KMS-11 (cell line): ENCODE measurements around the gene ITGBL1.
"Not testable (repeated sequence)": the region's sequence is repeated elsewhere in the genome, so short reads cannot be mapped to it uniquely, and the experiment has no call there.

Experiments
- H2AFZ ChIP-seq: fragments of 200-600 bp; sonication (generic); 2 replicates; pipeline ENCODE4 v1.6.1; 2016; ENCODE audit warnings: antibody characterized with exemption, mixed run types, low read depth
- H3K27ac ChIP-seq: fragments of 200-600 bp; sonication (generic); 2 replicates; pipeline ENCODE4 v1.6.1; 2016; ENCODE audit warnings: mild to moderate bottlenecking, mixed run types
- H3K27me3 ChIP-seq: fragments of 200-600 bp; sonication (generic); 2 replicates; pipeline ENCODE4 v1.6.1; 2017; ENCODE audit warnings: mild to moderate bottlenecking, low read depth, mixed run types, moderate library complexity; ENCODE audit not compliant: insufficient read depth
- H3K36me3 ChIP-seq: fragments of 200-600 bp; sonication (generic); 2 replicates; pipeline ENCODE4 v1.6.1; 2017; ENCODE audit warnings: mild to moderate bottlenecking, mixed run types; ENCODE audit not compliant: insufficient read depth
- H3K4me1 ChIP-seq: fragments of 200-600 bp; sonication (generic); 2 replicates; pipeline ENCODE4 v1.6.1; 2016; ENCODE audit warnings: mild to moderate bottlenecking, low read depth, mixed run types; ENCODE audit not compliant: poor library complexity, severe bottlenecking
- H3K4me2 ChIP-seq: fragments of 200-600 bp; sonication (generic); 2 replicates; pipeline ENCODE4 v1.7.0; 2016; ENCODE audit warnings: mild to moderate bottlenecking, mixed run types
- H3K4me3 ChIP-seq: fragments of 200-600 bp; sonication (generic); IDR thresholded peaks from 2 replicates; pipeline ENCODE4 v1.6.1; 2017; ENCODE audit warnings: low read depth, low read length, mixed read lengths; ENCODE audit not compliant: insufficient read depth
- H3K79me2 ChIP-seq: fragments of 200-600 bp; sonication (generic); 2 replicates; pipeline ENCODE4 v1.6.1; 2016; ENCODE audit warnings: low read depth, mixed run types; ENCODE audit not compliant: insufficient read depth
- H3K9ac ChIP-seq: fragments of 200-600 bp; sonication (generic); 2 replicates; pipeline ENCODE4 v1.6.1; 2016; ENCODE audit warnings: mild to moderate bottlenecking, mixed run types
- H4K20me1 ChIP-seq: fragments of 200-600 bp; sonication (generic); 2 replicates; pipeline ENCODE4 v1.6.1; 2016; ENCODE audit warnings: mild to moderate bottlenecking, mixed run types; ENCODE audit not compliant: insufficient read depth
- CTCF ChIP-seq: fragments of 200-600 bp; sonication (generic); conservative IDR thresholded peaks from 2 replicates; pipeline ENCODE4 v1.6.1; 2017; ENCODE audit warnings: low read depth, mild to moderate bottlenecking, antibody characterized with exemption, low read length, moderate library complexity, mixed read lengths

The ITGBL1 gene

GRCh38 chr13:101536079-101536478, 83.6 kb downstream of the ITGBL1 start:
- Histone ChIP-seq H4K20me1 (no peaks in the 10 kb centered on the region), H3K9ac (no peak overlapping the region), H3K36me3 (no peaks in the 10 kb centered on the region), H3K27me3 (no peaks in the 10 kb centered on the region), H3K4me1 (no peaks in the 10 kb centered on the region), H3K4me3 (no peak overlapping the region), H3K4me2 (no peak overlapping the region), H3K27ac (no peak overlapping the region), H2AFZ (no peak overlapping the region), H3K79me2 (no peaks in the 10 kb centered on the region)
- TF ChIP-seq CTCF = no peak

GRCh38 chr13:101544544-101544943, 92.1 kb downstream of the ITGBL1 start:
- not testable (repeated sequence) for H3K4me3 ChIP-seq, H3K79me2 ChIP-seq, H3K36me3 ChIP-seq, H3K9ac ChIP-seq, H3K27ac ChIP-seq, H2AFZ ChIP-seq, H4K20me1 ChIP-seq, H3K4me2 ChIP-seq, H3K27me3 ChIP-seq, H3K4me1 ChIP-seq

- no peaks in the 10 kb centered on the region for H4K20me1 ChIP-seq
- no peak overlapping the region for H3K4me3 ChIP-seq
- H3K79me2 ChIP-seq = no peaks in the 10 kb centered on the region
- no peak overlapping the region for H3K9ac ChIP-seq
- TF ChIP-seq CTCF = no peak
- no peak overlapping the region for H3K4me2 ChIP-seq
- no peaks in the 10 kb centered on the region for H3K27me3 ChIP-seq
- H3K36me3 ChIP-seq = no peaks in the 10 kb centered on the region
- H2AFZ ChIP-seq = no peak overlapping the region
- H3K27ac ChIP-seq = no peak overlapping the region
- no peaks in the 10 kb centered on the region for H3K4me1 ChIP-seq
These were observed 92.5 kb downstream of the ITGBL1 start for GRCh38 chr13:101544979-101545378.

- Histone ChIP-seq H3K36me3 (no peaks in the 10 kb centered on the region), H3K27ac (no peak overlapping the region), H3K4me3 (no peak overlapping the region), H3K4me1 (no peaks in the 10 kb centered on the region), H4K20me1 (no peaks in the 10 kb centered on the region), H3K9ac (no peak overlapping the region), H3K79me2 (no peaks in the 10 kb centered on the region), H2AFZ (no peak overlapping the region), H3K27me3 (no peaks in the 10 kb centered on the region), H3K4me2 (no peak overlapping the region)
- TF ChIP-seq CTCF = no peak
These were observed 93.0 kb downstream of the ITGBL1 start for GRCh38 chr13:101545521-101545920.

GRCh38 chr13:101552286-101552685, 99.8 kb downstream of the ITGBL1 start:
- Histone ChIP-seq H3K9ac (no peak overlapping the region), H2AFZ (no peak overlapping the region), H3K27ac (no peak overlapping the region), H3K4me1 (no peaks in the 10 kb centered on the region), H3K4me3 (no peak overlapping the region), H4K20me1 (no peaks in the 10 kb centered on the region), H3K4me2 (no peak overlapping the region), H3K27me3 (no peaks in the 10 kb centered on the region), H3K79me2 (no peaks in the 10 kb centered on the region), H3K36me3 (no peaks in the 10 kb centered on the region)
- no peak for TF ChIP-seq CTCF
